ENCODE results near the gene SUPT6H. TPM values are rescaled to one million over a fixed set of nuclear protein-coding genes. Genes with fewer than 3 reads are reported as not detected.
"Not testable (repeated sequence)": the region's sequence is repeated elsewhere in the genome, so short reads cannot be mapped to it uniquely, and the experiment has no call there.

Gene SUPT6H
- total RNA-seq, 1 donor from 2014 or later = 65.2 TPM

GRCh38 chr17:28717578-28718332 lies 55.8 kb downstream of the SUPT6H start, which contains the start of gene RAB34:
Gene RAB34 (minus strand): TSS chr17:28717868. CDS start chr17:28717266, 602 bp downstream.
- DNase-seq (ENCODE audit: extremely low read depth, low read depth, low spot score) = no peak

GRCh38 chr17:28718333-28719020 lies 56.5 kb downstream of the SUPT6H start:
- no peak for DNase-seq (ENCODE audit: extremely low read depth, low read depth, low spot score)

DNA sequence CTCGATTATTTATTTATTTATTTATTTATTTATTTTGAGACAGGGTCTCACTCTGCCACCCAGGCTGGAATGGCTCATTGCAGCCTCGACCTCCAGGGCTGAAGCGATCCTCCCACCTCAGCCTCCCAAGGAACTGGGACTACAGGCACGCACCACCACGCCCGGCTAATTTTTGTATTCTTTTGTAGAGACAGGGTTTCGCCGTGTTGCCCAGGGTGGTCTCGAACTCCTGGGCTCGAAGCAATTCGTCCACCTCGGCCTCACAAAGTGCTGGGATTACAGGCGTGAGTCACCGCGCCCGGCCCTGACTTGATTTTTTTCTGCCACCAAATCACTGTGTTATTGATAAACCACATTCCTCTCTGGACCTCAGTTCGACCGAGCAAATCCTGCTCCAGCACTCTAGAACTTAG lies 57.0 kb downstream of the SUPT6H start:
- DNase-seq (ENCODE audit: extremely low read depth, low read depth, low spot score) = no peak

GRCh38 chr17:28720247-28720996 lies 58.4 kb downstream of the SUPT6H start:
- no peak for DNase-seq (ENCODE audit: extremely low read depth, low read depth, low spot score)

- DNase-seq (ENCODE audit: extremely low read depth, low read depth, low spot score) = not testable (repeated sequence)
Measured at GRCh38 chr17:28720997-28721329, 59.0 kb downstream of the SUPT6H start.

GRCh38 chr17:28722417-28723158 lies 60.6 kb downstream of the SUPT6H start:
- no peak for DNase-seq (ENCODE audit: extremely low read depth, low read depth, low spot score)

DNA sequence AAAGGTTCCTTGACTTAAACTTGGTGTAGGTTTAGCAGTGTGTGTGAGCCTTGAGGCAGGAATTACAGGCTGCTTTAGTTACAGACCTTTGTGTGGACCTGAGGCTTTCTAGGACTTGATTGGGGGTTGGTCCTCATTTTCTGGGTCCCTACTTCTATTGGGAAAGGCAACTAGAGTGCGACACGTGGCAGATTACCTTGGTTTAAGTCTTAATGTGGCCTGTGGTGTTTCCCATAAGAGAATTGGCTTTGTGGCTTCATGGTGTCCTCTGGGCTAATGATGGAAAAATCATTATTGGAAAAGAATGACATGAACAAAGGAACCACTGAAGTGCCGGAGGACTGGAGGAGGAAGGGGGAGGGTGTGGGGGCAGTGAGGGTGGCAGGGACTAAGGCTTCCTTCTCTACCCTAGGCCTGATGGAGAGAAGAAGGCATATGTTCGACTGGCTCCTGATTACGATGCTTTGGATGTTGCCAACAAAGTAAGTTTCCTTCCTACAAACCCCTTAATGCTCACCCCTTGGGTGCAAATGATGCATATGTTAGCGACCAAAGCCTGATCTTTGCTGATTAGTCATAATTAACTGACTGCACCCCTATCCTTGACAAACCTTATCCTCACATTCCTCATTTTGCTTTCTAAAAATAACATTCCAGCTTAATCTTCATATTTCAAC lies 61.3 kb downstream of the SUPT6H start:
- no peak for DNase-seq (ENCODE audit: extremely low read depth, low read depth, low spot score)

- not testable (repeated sequence) for DNase-seq (ENCODE audit: extremely low read depth, low read depth, low spot score)
Measured at GRCh38 chr17:28723836-28724499, 62.0 kb downstream of the SUPT6H start.

GRCh38 chr17:28724500-28725165 lies 62.6 kb downstream of the SUPT6H start:
- no peak for DNase-seq (ENCODE audit: extremely low read depth, low read depth, low spot score)

DNA sequence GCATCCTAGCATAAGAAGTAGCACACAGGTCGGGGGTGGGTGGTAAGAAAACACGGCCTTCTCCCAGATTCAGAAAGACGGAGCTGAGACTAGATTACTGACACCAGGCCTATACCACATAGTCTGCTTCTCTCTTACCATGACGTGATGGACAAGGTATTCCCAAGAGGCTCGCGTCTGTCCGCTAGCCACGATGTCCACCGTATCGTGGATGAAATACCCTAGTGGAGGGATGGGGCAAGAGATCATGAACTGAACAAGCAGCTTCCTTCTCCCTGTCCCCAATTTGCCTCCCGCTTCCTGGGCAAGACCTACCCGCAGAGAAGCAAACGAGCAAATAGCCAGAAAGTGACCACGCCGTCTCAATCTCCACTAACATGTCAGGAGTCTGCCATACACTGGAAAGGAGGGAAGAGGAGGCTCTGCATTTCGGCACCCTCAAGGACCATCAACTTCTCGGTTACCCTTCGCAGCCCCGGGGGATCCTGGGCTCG lies 63.2 kb downstream of the SUPT6H start:
- DNase-seq (ENCODE audit: extremely low read depth, low read depth, low spot score) = no peak

DNA sequence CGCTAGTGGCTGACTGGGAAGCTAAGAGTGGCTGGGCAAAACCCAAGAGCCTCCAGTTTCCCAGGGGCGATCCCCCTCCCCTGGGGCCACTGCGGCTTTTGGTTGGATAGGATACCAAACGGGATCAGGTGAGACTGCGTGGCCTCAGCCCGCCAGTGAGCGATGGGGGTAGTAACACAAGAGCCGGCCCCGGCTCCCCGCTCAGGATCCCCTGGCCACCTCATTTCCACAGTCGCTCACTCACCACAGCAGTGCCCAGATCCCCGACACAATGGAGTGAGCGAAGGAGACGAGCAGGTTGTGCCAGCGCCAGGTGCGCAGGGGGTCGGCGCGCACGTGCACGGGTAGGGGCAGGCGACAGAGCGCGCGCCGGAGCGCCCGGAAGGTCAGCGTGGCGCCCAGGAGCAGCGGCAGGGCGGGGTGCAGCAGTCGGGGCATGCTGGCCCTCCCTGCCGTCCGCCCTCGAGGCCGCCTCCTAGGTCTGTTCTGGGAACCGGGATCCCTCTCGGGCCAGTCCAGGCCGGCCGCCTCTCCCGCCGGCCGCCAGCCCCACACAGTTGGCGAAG lies 63.7 kb downstream of the SUPT6H start:
- no peak for DNase-seq (ENCODE audit: extremely low read depth, low read depth, low spot score)

DNA sequence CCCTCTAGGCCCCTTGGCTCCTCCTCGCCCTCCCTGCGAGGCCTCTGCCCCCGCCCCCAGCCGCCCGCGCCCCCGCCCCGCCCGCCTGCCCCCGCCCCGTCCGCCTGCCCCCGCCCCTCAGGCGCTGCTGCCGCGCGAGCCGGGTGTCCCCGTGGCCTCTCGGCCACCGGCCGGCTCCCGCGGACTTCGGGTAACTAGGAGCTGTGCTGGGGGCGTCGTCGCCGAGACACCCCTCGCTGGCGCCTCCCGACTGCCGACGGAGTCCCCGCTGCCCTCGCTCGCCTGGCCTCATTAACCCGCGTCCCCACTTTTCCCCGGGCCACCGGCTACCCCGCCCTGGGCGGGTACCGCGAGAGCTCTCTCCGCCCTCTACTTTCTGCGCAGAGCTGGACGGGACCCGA lies 64.2 kb downstream of the SUPT6H start, which contains the start of gene TLCD1:
Gene TLCD1, minus strand, starts transcription at position 8 of the 401 bp plus-strand sequence. CDS start 136 bp downstream, outside the sequence.
- DNase-seq (ENCODE audit: extremely low read depth, low read depth, low spot score) = no peak

GRCh38 chr17:28726627-28727491 lies 64.9 kb downstream of the SUPT6H start:
- no peak for DNase-seq (ENCODE audit: extremely low read depth, low read depth, low spot score)

- no peak for DNase-seq (ENCODE audit: extremely low read depth, low read depth, low spot score)
Measured at GRCh38 chr17:28728364-28729200, 66.6 kb downstream of the SUPT6H start, which contains the start of gene NEK8. Gene NEK8 (plus strand): TSS chr17:28728788. CDS start chr17:28728814, 26 bp downstream.

DNA sequence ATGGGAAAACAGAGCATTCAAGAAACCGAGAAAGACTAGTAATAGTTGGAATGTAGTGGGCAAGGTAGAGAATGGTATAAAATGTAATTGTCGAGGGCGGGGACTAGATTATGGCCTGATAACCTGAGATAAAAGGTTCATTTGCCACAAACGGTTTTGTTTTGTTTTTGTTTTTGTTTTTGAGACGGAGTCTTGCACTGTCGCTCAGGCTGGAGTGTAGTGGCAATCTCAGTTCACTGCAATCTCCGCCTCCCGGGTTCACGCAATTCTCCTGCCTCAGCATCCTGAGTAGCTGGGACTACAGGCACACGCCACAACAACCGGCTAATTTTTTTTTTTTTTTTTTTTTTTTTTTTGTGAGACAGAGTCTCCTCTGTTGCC lies 67.9 kb downstream of the SUPT6H start:
- no peak for DNase-seq (ENCODE audit: extremely low read depth, low read depth, low spot score)

- DNase-seq (ENCODE audit: extremely low read depth, low read depth, low spot score) = no peak
Measured at GRCh38 chr17:28733346-28733745, 71.3 kb downstream of the SUPT6H start.

Data from glomerular endothelial cell (primary cell).